Measurements from ENCODE around the gene CA5A.
"Not testable (repeated sequence)": the region's sequence is repeated elsewhere in the genome, so short reads cannot be mapped to it uniquely, and the experiment has no call there.

Gene CA5A

GRCh38 chr16:87922250-87922871, 14.0 kb downstream of the CA5A start:
- DNase-seq = no peak

GRCh38 chr16:87921236-87921773, 15.0 kb downstream of the CA5A start:
- DNase-seq = no peak

GRCh38 chr16:87919681-87919994, 16.7 kb downstream of the CA5A start:
- DNase-seq = no peak

GRCh38 chr16:87918866-87919680, 17.3 kb downstream of the CA5A start:
- DNase-seq = no peak

- no peak for DNase-seq
Measured at GRCh38 chr16:87918338-87918737, 18.0 kb downstream of the CA5A start.

- DNase-seq = no peak
Measured at GRCh38 chr16:87917503-87917902, 18.8 kb downstream of the CA5A start.

GRCh38 chr16:87914812-87915211, 21.5 kb downstream of the CA5A start:
- no peak for DNase-seq

- DNase-seq = not testable (repeated sequence)
Measured at GRCh38 chr16:87914021-87914725, 22.2 kb downstream of the CA5A start.

- DNase-seq = not testable (repeated sequence)
Measured at GRCh38 chr16:87912691-87913090, 23.6 kb downstream of the CA5A start.

- not testable (repeated sequence) for DNase-seq
Measured at GRCh38 chr16:87911106-87911763, 25.1 kb downstream of the CA5A start.

- peak; percentile 92 for DNase-seq
Measured at GRCh38 chr16:87909203-87909935, 27.0 kb downstream of the CA5A start.

- DNase-seq = not testable (repeated sequence)
Measured at GRCh38 chr16:87908101-87908500, 28.2 kb downstream of the CA5A start.

- DNase-seq = not testable (repeated sequence)
Measured at GRCh38 chr16:87905521-87905920, 30.8 kb downstream of the CA5A start.

GRCh38 chr16:87904963-87905362, 31.4 kb downstream of the CA5A start:
- not testable (repeated sequence) for DNase-seq

GRCh38 chr16:87900489-87900888, 35.8 kb downstream of the CA5A start:
- not testable (repeated sequence) for DNase-seq

GRCh38 chr16:87897521-87898505, 38.5 kb downstream of the CA5A start:
- DNase-seq = peak; percentile 92

GRCh38 chr16:87896924-87897520, 39.3 kb downstream of the CA5A start:
- DNase-seq = not testable (repeated sequence)

- peak; percentile 53 for DNase-seq
Measured at GRCh38 chr16:87896176-87896890, 40.0 kb downstream of the CA5A start.

- peak; percentile 96 for DNase-seq
Measured at GRCh38 chr16:87895641-87896141, 40.6 kb downstream of the CA5A start.

- DNase-seq = not testable (repeated sequence)
Measured at GRCh38 chr16:87894005-87894404, 42.3 kb downstream of the CA5A start.

Measured in activated CD4-positive, alpha-beta T cell treated with anti-CD3 and anti-CD28 coated beads, Interleukin-2, Interleukin-6, amounts not matched to agents 100 ng/mL and 50 ng/mL, durations not matched to agents 16 hours and 8 hours (primary cell).